Measurements from ENCODE around the gene ARHGAP26.
"Not testable (repeated sequence)": the region's sequence is repeated elsewhere in the genome, so short reads cannot be mapped to it uniquely, and the experiment has no call there.

Gene ARHGAP26

GRCh38 chr5:143115381-143115780 is 345.2 kb downstream of the ARHGAP26 start:
- Histone ChIP-seq H3K4me1 (ENCODE audit: control insufficient read depth in 2 of 2, insufficient read depth in 2 of 2, low read length in 2 of 2) (peaks cover 10 to 15% of the 10 kb centered on the region in 2 donors), H3K9me3 (ENCODE audit: control insufficient read depth in 2 of 2, low read length in 2 of 2) (no peaks in the 10 kb centered on the region), H3K9ac (ENCODE audit: low read depth in 1 of 2, low read length in 2 of 2) (no peak overlapping the region), H3K27me3 (ENCODE audit: control insufficient read depth in 2 of 2, insufficient read depth in 2 of 2, low read length in 2 of 2) (no peaks in the 10 kb centered on the region), H3K4me3 (ENCODE audit: low read length in 2 of 2) (no peak overlapping the region), H3K27ac (ENCODE audit: low read depth in 2 of 2, low read length in 2 of 2) (no peak overlapping the region), H3K36me3 (ENCODE audit: control insufficient read depth in 2 of 2, insufficient read depth in 2 of 2, low read length in 2 of 2) (no peaks in the 10 kb centered on the region)

DNA sequence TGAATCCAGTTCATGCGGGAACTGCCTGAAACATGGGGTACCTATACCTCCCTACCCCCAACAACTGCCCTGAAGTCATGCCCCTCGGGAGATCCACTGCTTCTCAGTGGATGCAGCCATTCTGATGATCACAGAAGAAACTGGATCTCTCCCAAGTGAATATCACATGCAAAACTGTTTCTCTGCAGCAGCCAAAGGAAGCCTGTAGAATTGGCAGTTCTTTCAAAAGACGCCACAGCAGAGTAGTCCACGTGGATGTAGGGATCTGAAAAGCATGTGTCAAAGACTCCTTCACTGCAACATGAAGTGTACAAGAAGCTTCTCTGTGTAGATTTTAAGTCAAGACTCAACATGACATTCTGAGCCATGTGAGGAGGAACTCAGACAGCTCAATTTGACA is 346.6 kb downstream of the ARHGAP26 start:
- Histone ChIP-seq H3K4me1 (ENCODE audit: control insufficient read depth in 2 of 2, insufficient read depth in 2 of 2, low read length in 2 of 2) (peaks cover 5 to 10% of the 10 kb centered on the region in 2 donors), H3K9ac (ENCODE audit: low read depth in 1 of 2, low read length in 2 of 2) (no peak overlapping the region), H3K36me3 (ENCODE audit: control insufficient read depth in 2 of 2, insufficient read depth in 2 of 2, low read length in 2 of 2) (peaks cover 4 to 6% of the 10 kb centered on the region in 2 donors), H3K27me3 (ENCODE audit: control insufficient read depth in 2 of 2, insufficient read depth in 2 of 2, low read length in 2 of 2) (no peaks in the 10 kb centered on the region), H3K4me3 (ENCODE audit: low read length in 2 of 2) (no peak overlapping the region), H3K9me3 (ENCODE audit: control insufficient read depth in 2 of 2, low read length in 2 of 2) (no peaks in the 10 kb centered on the region), H3K27ac (ENCODE audit: low read depth in 2 of 2, low read length in 2 of 2) (no peak overlapping the region)

DNA sequence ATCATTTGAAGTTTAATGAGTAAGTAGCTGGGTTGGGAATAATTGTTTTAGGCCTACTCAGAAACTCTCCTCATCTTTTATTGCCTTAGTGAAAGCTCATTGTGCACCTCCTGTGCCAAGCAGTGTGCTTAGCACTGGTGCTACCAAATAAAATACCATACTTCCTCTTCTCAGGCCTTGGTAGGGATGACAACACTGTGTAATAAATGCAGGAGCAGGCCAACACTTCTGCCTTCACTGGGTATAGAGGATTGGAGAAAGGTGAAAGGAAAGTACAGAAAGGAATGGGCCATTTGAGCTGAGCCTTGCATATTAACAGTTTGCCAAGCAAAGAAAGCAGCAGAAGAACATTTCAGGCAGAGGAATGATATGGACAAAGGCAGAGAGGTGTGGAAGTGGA is 347.6 kb downstream of the ARHGAP26 start:
- Histone ChIP-seq H3K4me1 (ENCODE audit: control insufficient read depth in 2 of 2, insufficient read depth in 2 of 2, low read length in 2 of 2) (peaks cover 5 to 10% of the 10 kb centered on the region in 2 donors), H3K4me3 (ENCODE audit: low read length in 2 of 2) (no peak overlapping the region), H3K9ac (ENCODE audit: low read depth in 1 of 2, low read length in 2 of 2) (no peak overlapping the region), H3K27ac (ENCODE audit: low read depth in 2 of 2, low read length in 2 of 2) (no peak overlapping the region), H3K9me3 (ENCODE audit: control insufficient read depth in 2 of 2, low read length in 2 of 2) (no peaks in the 10 kb centered on the region), H3K27me3 (ENCODE audit: control insufficient read depth in 2 of 2, insufficient read depth in 2 of 2, low read length in 2 of 2) (no peaks in the 10 kb centered on the region), H3K36me3 (ENCODE audit: control insufficient read depth in 2 of 2, insufficient read depth in 2 of 2, low read length in 2 of 2) (peaks cover 4 to 6% of the 10 kb centered on the region in 2 donors)

DNA sequence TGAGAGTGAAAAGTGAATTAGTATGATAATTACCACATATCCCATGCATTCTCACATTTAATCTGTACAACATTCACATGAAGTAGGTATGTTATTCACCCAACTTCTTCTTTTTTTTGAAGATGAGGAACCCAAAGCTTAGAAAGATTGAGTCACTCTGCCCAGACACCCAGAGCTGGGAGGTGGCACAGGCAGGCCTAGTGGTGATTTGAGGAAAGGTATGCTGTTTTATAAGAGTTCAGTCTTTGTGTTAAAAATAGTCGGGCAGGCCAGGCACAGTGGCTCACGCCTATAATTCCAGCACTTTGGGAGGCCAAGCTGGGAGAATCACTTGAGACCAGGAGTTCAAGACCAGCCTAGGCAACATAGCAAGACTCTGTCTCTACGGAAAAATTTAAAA is 348.0 kb downstream of the ARHGAP26 start:
- peaks cover 5 to 10% of the 10 kb centered on the region in 2 donors for H3K4me1 ChIP-seq (ENCODE audit: control insufficient read depth in 2 of 2, insufficient read depth in 2 of 2, low read length in 2 of 2)
- H3K27me3 ChIP-seq (ENCODE audit: control insufficient read depth in 2 of 2, insufficient read depth in 2 of 2, low read length in 2 of 2): no peaks in the 10 kb centered on the region
- no peak overlapping the region for H3K4me3 ChIP-seq (ENCODE audit: low read length in 2 of 2)
- H3K36me3 ChIP-seq (ENCODE audit: control insufficient read depth in 2 of 2, insufficient read depth in 2 of 2, low read length in 2 of 2): peaks cover 4 to 6% of the 10 kb centered on the region in 2 donors
- no peak overlapping the region for H3K9ac ChIP-seq (ENCODE audit: low read depth in 1 of 2, low read length in 2 of 2)
- no peak overlapping the region for H3K27ac ChIP-seq (ENCODE audit: low read depth in 2 of 2, low read length in 2 of 2)
- H3K9me3 ChIP-seq (ENCODE audit: control insufficient read depth in 2 of 2, low read length in 2 of 2): no peaks in the 10 kb centered on the region

DNA sequence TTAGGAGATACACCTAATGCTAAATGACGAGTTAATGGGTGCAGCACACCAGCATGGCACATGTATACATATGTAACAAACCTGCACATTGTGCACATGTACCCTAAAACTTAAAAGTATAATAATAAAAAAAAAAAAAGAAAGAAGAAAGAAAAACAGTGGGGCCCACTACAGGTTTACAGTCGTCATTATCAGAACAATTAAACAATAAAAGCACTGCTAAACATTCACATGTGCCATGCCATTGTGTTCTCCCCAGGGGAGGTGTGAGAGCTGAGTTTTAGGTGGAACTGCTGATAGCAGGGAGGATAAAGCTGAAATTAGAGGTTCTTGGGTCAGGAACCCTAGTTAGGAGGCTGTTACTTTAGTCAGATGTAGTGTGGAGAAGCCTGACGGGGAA is 348.6 kb downstream of the ARHGAP26 start:
- not testable (repeated sequence) for H3K4me3 ChIP-seq (ENCODE audit: low read length in 2 of 2); H3K27ac ChIP-seq (ENCODE audit: low read depth in 2 of 2, low read length in 2 of 2)

DNA sequence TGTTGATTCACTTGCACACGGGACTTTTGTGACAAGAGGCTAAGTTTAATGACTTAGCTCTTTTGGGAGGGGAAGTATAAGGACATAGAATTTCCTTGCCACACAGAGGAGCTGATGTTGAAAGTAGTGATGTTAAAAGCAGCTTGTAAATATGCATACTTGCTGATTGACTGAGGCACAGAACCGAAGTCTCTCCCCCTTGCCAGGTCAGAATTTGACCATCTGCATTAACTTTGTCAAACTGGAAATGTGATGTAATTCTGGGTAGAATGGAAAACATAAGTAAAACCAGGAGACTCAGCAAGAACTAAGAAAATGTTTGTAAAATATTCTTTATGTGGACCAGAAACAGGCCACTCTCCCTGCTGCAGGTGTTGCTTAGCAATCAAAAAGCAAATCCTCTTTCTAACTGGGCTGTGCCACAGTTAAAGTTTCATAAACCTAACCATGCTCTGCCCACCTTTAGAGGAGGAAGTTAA is 349.2 kb downstream of the ARHGAP26 start:
- Histone ChIP-seq H3K9ac (ENCODE audit: low read depth in 1 of 2, low read length in 2 of 2) (no peak overlapping the region), H3K27ac (ENCODE audit: low read depth in 2 of 2, low read length in 2 of 2) (no peak overlapping the region), H3K4me3 (ENCODE audit: low read length in 2 of 2) (no peak overlapping the region), H3K36me3 (ENCODE audit: control insufficient read depth in 2 of 2, insufficient read depth in 2 of 2, low read length in 2 of 2) (peaks cover 4 to 7% of the 10 kb centered on the region in 2 donors), H3K9me3 (ENCODE audit: control insufficient read depth in 2 of 2, low read length in 2 of 2) (no peaks in the 10 kb centered on the region), H3K4me1 (ENCODE audit: control insufficient read depth in 2 of 2, insufficient read depth in 2 of 2, low read length in 2 of 2) (peaks cover 5 to 10% of the 10 kb centered on the region in 2 donors), H3K27me3 (ENCODE audit: control insufficient read depth in 2 of 2, insufficient read depth in 2 of 2, low read length in 2 of 2) (no peaks in the 10 kb centered on the region)

More for the DNA sequence above, 348.6 kb downstream of the ARHGAP26 start:
- not testable (repeated sequence) for H3K27me3 ChIP-seq (ENCODE audit: control insufficient read depth in 2 of 2, insufficient read depth in 2 of 2, low read length in 2 of 2); H3K9me3 ChIP-seq (ENCODE audit: control insufficient read depth in 2 of 2, low read length in 2 of 2); H3K9ac ChIP-seq (ENCODE audit: low read depth in 1 of 2, low read length in 2 of 2); H3K36me3 ChIP-seq (ENCODE audit: control insufficient read depth in 2 of 2, insufficient read depth in 2 of 2, low read length in 2 of 2)
- peaks cover 5 to 10% of the 10 kb centered on the region in 2 donors for H3K4me1 ChIP-seq (ENCODE audit: control insufficient read depth in 2 of 2, insufficient read depth in 2 of 2, low read length in 2 of 2)

GRCh38 chr5:143119881-143120341 is 349.7 kb downstream of the ARHGAP26 start:
- Histone ChIP-seq H3K27ac (ENCODE audit: low read depth in 2 of 2, low read length in 2 of 2) (no peak overlapping the region), H3K4me1 (ENCODE audit: control insufficient read depth in 2 of 2, insufficient read depth in 2 of 2, low read length in 2 of 2) (peaks cover 5 to 10% of the 10 kb centered on the region in 2 donors), H3K27me3 (ENCODE audit: control insufficient read depth in 2 of 2, insufficient read depth in 2 of 2, low read length in 2 of 2) (no peaks in the 10 kb centered on the region), H3K9me3 (ENCODE audit: control insufficient read depth in 2 of 2, low read length in 2 of 2) (no peaks in the 10 kb centered on the region), H3K9ac (ENCODE audit: low read depth in 1 of 2, low read length in 2 of 2) (no peak overlapping the region), H3K4me3 (ENCODE audit: low read length in 2 of 2) (no peak overlapping the region), H3K36me3 (ENCODE audit: control insufficient read depth in 2 of 2, insufficient read depth in 2 of 2, low read length in 2 of 2) (peaks cover 4 to 10% of the 10 kb centered on the region in 2 donors)

- H3K4me1 ChIP-seq (ENCODE audit: control insufficient read depth in 2 of 2, insufficient read depth in 2 of 2, low read length in 2 of 2): peaks cover 5 to 10% of the 10 kb centered on the region in 2 donors
- no peaks in the 10 kb centered on the region for H3K27me3 ChIP-seq (ENCODE audit: control insufficient read depth in 2 of 2, insufficient read depth in 2 of 2, low read length in 2 of 2)
- H3K4me3 ChIP-seq (ENCODE audit: low read length in 2 of 2): no peak overlapping the region
- no peak overlapping the region for H3K27ac ChIP-seq (ENCODE audit: low read depth in 2 of 2, low read length in 2 of 2)
- no peak overlapping the region for H3K9ac ChIP-seq (ENCODE audit: low read depth in 1 of 2, low read length in 2 of 2)
- no peaks in the 10 kb centered on the region for H3K9me3 ChIP-seq (ENCODE audit: control insufficient read depth in 2 of 2, low read length in 2 of 2)
- H3K36me3 ChIP-seq (ENCODE audit: control insufficient read depth in 2 of 2, insufficient read depth in 2 of 2, low read length in 2 of 2): peaks cover 4 to 10% of the 10 kb centered on the region in 2 donors
Measured at GRCh38 chr5:143120460-143121134, 350.4 kb downstream of the ARHGAP26 start.

- H3K36me3 ChIP-seq (ENCODE audit: control insufficient read depth in 2 of 2, insufficient read depth in 2 of 2, low read length in 2 of 2): peaks cover 4 to 10% of the 10 kb centered on the region in 2 donors
- no peaks in the 10 kb centered on the region for H3K9me3 ChIP-seq (ENCODE audit: control insufficient read depth in 2 of 2, low read length in 2 of 2)
- H3K4me3 ChIP-seq (ENCODE audit: low read length in 2 of 2): no peak overlapping the region
- H3K4me1 ChIP-seq (ENCODE audit: control insufficient read depth in 2 of 2, insufficient read depth in 2 of 2, low read length in 2 of 2): peaks cover 5 to 10% of the 10 kb centered on the region in 2 donors
- no peak overlapping the region for H3K9ac ChIP-seq (ENCODE audit: low read depth in 1 of 2, low read length in 2 of 2)
- H3K27me3 ChIP-seq (ENCODE audit: control insufficient read depth in 2 of 2, insufficient read depth in 2 of 2, low read length in 2 of 2): no peaks in the 10 kb centered on the region
- H3K27ac ChIP-seq (ENCODE audit: low read depth in 2 of 2, low read length in 2 of 2): no peak overlapping the region
Measured at GRCh38 chr5:143121135-143121475, 350.9 kb downstream of the ARHGAP26 start.

DNA sequence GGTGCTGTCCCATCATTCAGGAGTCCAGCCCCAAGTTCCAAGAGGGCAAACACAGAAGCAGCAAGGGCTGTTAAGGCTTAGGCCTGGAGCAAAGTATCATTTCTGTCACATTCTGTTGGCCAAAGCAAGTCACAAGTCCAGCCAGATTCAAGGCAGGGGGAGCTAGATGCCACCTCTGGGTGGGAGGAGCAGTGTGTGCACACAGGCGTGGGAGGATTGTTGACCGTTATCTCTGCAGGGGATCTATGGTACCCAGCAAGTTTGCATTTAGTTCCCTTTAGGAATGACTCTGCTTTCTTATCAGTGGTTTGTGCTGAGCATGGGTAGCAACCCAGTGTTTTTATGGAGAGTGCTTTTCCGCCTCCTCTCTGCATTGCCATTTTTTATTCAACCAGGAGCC is 354.4 kb downstream of the ARHGAP26 start:
- Histone ChIP-seq H3K27ac (ENCODE audit: low read depth in 2 of 2, low read length in 2 of 2) (no peak overlapping the region), H3K4me1 (ENCODE audit: control insufficient read depth in 2 of 2, insufficient read depth in 2 of 2, low read length in 2 of 2) (peaks cover 3 to 9% of the 10 kb centered on the region in 2 donors), H3K4me3 (ENCODE audit: low read length in 2 of 2) (no peak overlapping the region), H3K9ac (ENCODE audit: low read depth in 1 of 2, low read length in 2 of 2) (no peak overlapping the region), H3K27me3 (ENCODE audit: control insufficient read depth in 2 of 2, insufficient read depth in 2 of 2, low read length in 2 of 2) (no peaks in the 10 kb centered on the region), H3K36me3 (ENCODE audit: control insufficient read depth in 2 of 2, insufficient read depth in 2 of 2, low read length in 2 of 2) (peaks cover 4 to 10% of the 10 kb centered on the region in 2 donors), H3K9me3 (ENCODE audit: control insufficient read depth in 2 of 2, low read length in 2 of 2) (no peaks in the 10 kb centered on the region)

All from mucosa of rectum (tissue), 2 donors.